HFF-Myc (cell line): Measurements from ENCODE around the gene VPS51.
A peak's percentile ranks its signal among the peaks of the same experiment; 100 is the strongest.

Source experiments
- DNase-seq: peaks from one replicate; pipeline ENCODE4 v3.0.0-alpha.2; 2011; ENCODE audit warnings: low read depth; ENCODE audit errors: extremely low read depth
- H3K4me3 ChIP-seq: replicated peaks from 2 replicates; pipeline ENCODE4 v1.5.1; 2011; ENCODE audit warnings: low read depth, mild to moderate bottlenecking, control low read depth, low read length
- CTCF ChIP-seq: IDR thresholded peaks from 2 replicates; pipeline ENCODE4 v1.5.1; 2012; ENCODE audit warnings: mild to moderate bottlenecking, low read depth, low read length, control low read depth; ENCODE audit errors: missing control alignments

VPS51 gene

DNA sequence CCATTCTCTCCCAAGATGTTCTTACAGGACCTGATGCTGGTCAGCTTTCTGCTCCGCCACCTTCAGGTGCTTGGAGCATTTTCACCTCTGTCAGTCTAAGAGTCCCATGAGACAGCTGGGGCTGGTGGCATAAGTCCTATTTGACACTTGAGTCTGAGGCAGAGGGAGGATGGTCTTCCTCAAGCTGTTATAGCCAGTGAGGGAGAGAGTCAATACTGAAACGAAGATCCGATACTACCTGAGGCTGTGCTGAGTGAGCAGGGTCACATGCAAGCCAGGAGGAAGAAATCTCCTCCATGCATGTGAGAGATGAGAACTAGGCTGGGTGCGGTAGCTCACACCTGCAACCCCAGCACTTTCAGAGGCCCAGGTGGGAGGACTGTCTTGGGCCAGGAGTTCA lies 6.4 kb upstream of the VPS51 start:
- TF ChIP-seq CTCF, result no peak
- H3K4me3 ChIP-seq, result no peak overlapping the region

DNA sequence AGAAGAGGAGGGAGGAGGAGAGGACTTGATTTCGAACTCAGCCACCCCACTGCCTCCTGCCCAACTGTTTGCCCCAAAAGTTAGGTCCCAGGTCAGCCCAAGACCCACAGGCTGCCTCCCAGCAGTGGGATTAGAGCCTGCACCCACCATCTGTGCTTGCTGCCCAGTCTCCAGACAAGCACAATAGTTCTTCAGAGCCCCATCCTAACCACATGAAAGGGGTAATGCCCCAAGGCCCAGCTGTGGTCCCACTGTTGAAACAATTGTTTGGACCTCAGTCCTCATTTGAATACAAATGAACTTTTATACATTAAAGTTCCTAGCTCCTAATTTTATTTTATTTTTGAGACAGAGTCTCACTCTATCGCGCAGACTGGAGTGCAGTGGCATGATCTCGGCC lies 5.4 kb upstream of the VPS51 start:
- H3K4me3 ChIP-seq, result no peak overlapping the region
- DNase-seq, result no peak
- no peak for TF ChIP-seq CTCF

More for the DNA sequence above, 6.4 kb upstream of the VPS51 start:
- no peak for DNase-seq

- no peak for DNase-seq
- H3K4me3 ChIP-seq, result peak overlapping the region; percentile 68
- TF ChIP-seq CTCF, result no peak
These were observed 587 bp upstream of the VPS51 start for GRCh38 chr11:65095427-65095826.

- TF ChIP-seq CTCF, result no peak
These were observed 912 bp downstream of the VPS51 start for GRCh38 chr11:65096926-65097325.

GRCh38 chr11:65100674-65101350 lies 4.8 kb downstream of the VPS51 start:
- TF ChIP-seq CTCF, result no peak
- no peak for DNase-seq
- H3K4me3 ChIP-seq, result no peak overlapping the region

More at GRCh38 chr11:65096926-65097325, 912 bp downstream of the VPS51 start:
- peak overlapping the region; percentile 68 for H3K4me3 ChIP-seq
- DNase-seq, result no peak

GRCh38 chr11:65102142-65103095 lies 6.4 kb downstream of the VPS51 start:
- DNase-seq, result no peak
- no peak overlapping the region for H3K4me3 ChIP-seq
- TF ChIP-seq CTCF, result no peak
